Right atrium auricular region (tissue), 2 donors: ENCODE results near the gene EFHD2. TPM values are rescaled to one million over a fixed set of nuclear protein-coding genes. Genes with fewer than 3 reads are reported as not detected.

ENCODE experiments used
- DNase-seq: peaks from one replicate; pipeline ENCODE4 v3.0.0-alpha.2; 2019; ENCODE audit warnings: low spot score
- H3K27ac ChIP-seq, 2 donors: fragments of 200-600 bp; sonication (generic); 1 replicate in 1 of 2; 2 replicates in 1 of 2; pipeline ENCODE4 v1.5.1; 2016 to 2019
- H3K27me3 ChIP-seq, 2 donors: fragments of 200-600 bp; sonication (generic); one replicate each; pipeline versions ENCODE4 v1.5.1 to v1.6.0; 2017 to 2019
- H3K36me3 ChIP-seq: fragments of 200-600 bp; sonication (generic); one replicate; pipeline ENCODE4 v1.5.1; 2016
- H3K4me1 ChIP-seq, 2 donors: fragments of 200-600 bp; sonication (generic); one replicate each; pipeline versions ENCODE4 v1.5.1 to v1.6.0; 2017 to 2019
- H3K4me3 ChIP-seq, 2 donors: fragments of 200-600 bp; sonication (generic); 1 replicate in 1 of 2; 2 replicates in 1 of 2; pipeline ENCODE4 v1.5.1; 2017 to 2019; ENCODE audit warnings: mild to moderate bottlenecking in 1 of 2, moderate library complexity in 1 of 2
- H3K9me3 ChIP-seq, 2 donors: fragments of 200-600 bp; sonication (generic); one replicate each; pipeline ENCODE4 v1.5.1; 2019
- CTCF ChIP-seq, 2 donors: fragments of 200-600 bp; sonication (generic); IDR thresholded peaks; one replicate each; pipeline ENCODE4 v1.5.1; 2019; ENCODE audit warnings: antibody characterized with exemption in 2 of 2
- total RNA-seq, 2 donors: library from RNA; depleted of rRNA; stranded (reverse); fragments of >200 nt; gene quantifications; one replicate each; pipeline ENCODE4 v1.1.0, GENCODE V29; 2016

The EFHD2 gene
- total RNA-seq, 2 donors from 2014 or later, result 13.7 to 23.9 TPM

DNA sequence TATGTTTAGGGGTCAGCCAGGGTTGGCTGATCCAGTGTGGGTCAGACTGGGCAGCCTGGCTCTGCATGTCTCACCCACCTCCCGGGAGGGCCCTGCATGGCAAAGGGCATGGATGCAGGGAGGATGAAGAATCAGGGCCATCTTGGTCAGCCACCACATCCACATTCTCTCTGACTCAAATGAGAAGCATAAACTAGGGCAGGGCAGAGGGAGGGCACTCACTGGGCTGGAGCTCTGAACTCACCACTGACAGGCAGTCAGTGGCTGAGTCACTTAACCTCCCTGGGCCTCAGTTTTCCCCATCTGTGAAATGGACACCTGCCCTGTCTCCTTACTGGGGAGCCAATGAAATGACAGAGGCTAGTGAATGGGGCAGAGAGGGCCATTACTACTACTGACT, 42.5 kb downstream of the EFHD2 start:
- H3K36me3 ChIP-seq, result no peaks in the 10 kb centered on the region
- no peak overlapping the region for H3K4me3 ChIP-seq
- DNase-seq, result no peak
- no peak for TF ChIP-seq CTCF (IDR thresholded peaks at IDR 0.05)
- H3K4me1 ChIP-seq, result no peaks in the 10 kb centered on the region
- H3K27ac ChIP-seq, result no peak overlapping the region
- no peaks in the 10 kb centered on the region for H3K27me3 ChIP-seq
- no peaks in the 10 kb centered on the region for H3K9me3 ChIP-seq

GRCh38 chr1:15452866-15453571, 43.3 kb downstream of the EFHD2 start:
- TF ChIP-seq CTCF (IDR thresholded peaks at IDR 0.05), result no peak
- Histone ChIP-seq H3K36me3 (no peaks in the 10 kb centered on the region), H3K4me3 (no peak overlapping the region), H3K27me3 (no peaks in the 10 kb centered on the region), H3K27ac (no peak overlapping the region), H3K4me1 (no peaks in the 10 kb centered on the region), H3K9me3 (no peaks in the 10 kb centered on the region)
- no peak for DNase-seq

GRCh38 chr1:15453734-15454133, 44.0 kb downstream of the EFHD2 start:
- no peaks in the 10 kb centered on the region for H3K36me3 ChIP-seq
- TF ChIP-seq CTCF (IDR thresholded peaks at IDR 0.05), result no peak
- H3K4me3 ChIP-seq, result no peak overlapping the region
- H3K27ac ChIP-seq, result no peak overlapping the region
- H3K4me1 ChIP-seq, result no peaks in the 10 kb centered on the region
- no peaks in the 10 kb centered on the region for H3K27me3 ChIP-seq
- no peak for DNase-seq
- H3K9me3 ChIP-seq, result no peaks in the 10 kb centered on the region

GRCh38 chr1:15454256-15454655, 44.6 kb downstream of the EFHD2 start:
- Histone ChIP-seq H3K27ac (no peak overlapping the region), H3K4me3 (no peak overlapping the region), H3K27me3 (no peaks in the 10 kb centered on the region), H3K9me3 (no peaks in the 10 kb centered on the region), H3K36me3 (no peaks in the 10 kb centered on the region), H3K4me1 (no peaks in the 10 kb centered on the region)
- DNase-seq, result no peak
- TF ChIP-seq CTCF (IDR thresholded peaks at IDR 0.05), result no peak

DNA sequence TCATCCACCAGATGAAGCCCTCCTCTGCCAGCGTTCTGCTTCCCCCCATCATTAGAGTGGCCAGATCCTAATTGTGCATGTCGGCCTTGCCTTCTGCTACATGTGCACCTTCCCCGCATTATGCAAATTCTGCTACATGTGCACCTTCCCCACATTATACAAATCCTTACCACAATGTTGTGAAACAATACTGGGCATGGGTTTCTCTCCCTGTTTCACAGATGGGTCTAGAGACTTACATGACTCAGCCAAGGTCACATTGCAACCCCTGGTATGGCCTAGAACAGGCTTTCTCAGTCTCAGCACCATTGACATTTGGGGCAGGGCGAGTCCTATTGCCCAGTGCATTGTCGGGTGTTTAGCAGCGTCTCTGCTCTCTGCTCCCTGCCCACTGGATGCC, 45.8 kb downstream of the EFHD2 start:
- Histone ChIP-seq H3K36me3 (no peaks in the 10 kb centered on the region), H3K27me3 (no peaks in the 10 kb centered on the region), H3K4me3 (no peak overlapping the region), H3K4me1 (no peaks in the 10 kb centered on the region), H3K9me3 (no peaks in the 10 kb centered on the region), H3K27ac (no peak overlapping the region)
- TF ChIP-seq CTCF (IDR thresholded peaks at IDR 0.05), result no peak
- DNase-seq, result no peak
